Endothelial cell (in vitro differentiated cells): ENCODE measurements around the gene FGGY. TPM values are rescaled to one million over a fixed set of nuclear protein-coding genes. Genes with fewer than 3 reads are reported as not detected.

Source experiments
- DNase-seq: peaks from one replicate; pipeline ENCODE4 v3.0.0; 2021; ENCODE audit warnings: low spot score
- H3K27ac Mint-ChIP-seq: one replicate; pipeline ENCODE4 v1.8.0; 2021; ENCODE audit warnings: mixed read lengths, inconsistent platforms; ENCODE audit not compliant: unreplicated experiment
- H3K27me3 Mint-ChIP-seq: one replicate; pipeline ENCODE4 v1.8.0; 2021; ENCODE audit warnings: mild to moderate bottlenecking, moderate library complexity, mixed read lengths, inconsistent platforms; ENCODE audit not compliant: unreplicated experiment
- H3K36me3 Mint-ChIP-seq: one replicate; pipeline ENCODE4 v1.8.0; 2021; ENCODE audit warnings: mild to moderate bottlenecking, low read depth, mixed read lengths, inconsistent platforms; ENCODE audit not compliant: unreplicated experiment
- H3K4me1 Mint-ChIP-seq: one replicate; pipeline ENCODE4 v1.8.0; 2021; ENCODE audit warnings: mild to moderate bottlenecking, mixed read lengths, inconsistent platforms; ENCODE audit not compliant: unreplicated experiment
- H3K4me3 Mint-ChIP-seq: one replicate; pipeline ENCODE4 v1.8.0; 2021; ENCODE audit warnings: mild to moderate bottlenecking, mixed read lengths, inconsistent platforms; ENCODE audit not compliant: unreplicated experiment
- H3K9me3 Mint-ChIP-seq: one replicate; pipeline ENCODE4 v1.8.0; 2021; ENCODE audit warnings: mixed read lengths, inconsistent platforms; ENCODE audit not compliant: unreplicated experiment
- total RNA-seq: library from RNA; stranded (reverse); fragmentation: NEBNext Ultra II Directional; extraction: Animal tissue kit (Norgen Biotek cat#: 25700); gene quantifications from one replicate; pipeline ENCODE4 v1.2.1, GENCODE V29; 2021; ENCODE audit not compliant: unreplicated experiment
- TF ChIP-seq, protein P1 (sequence below): fragments of 200-600 bp; sonication (generic); IDR thresholded peaks from one replicate; pipeline ENCODE4 v1.5.0; 2021; ENCODE audit warnings: antibody characterized with exemption; ENCODE audit not compliant: unreplicated experiment

FGGY gene
- total RNA-seq, 1 donor from 2014 or later = 41.2 TPM

DNA sequence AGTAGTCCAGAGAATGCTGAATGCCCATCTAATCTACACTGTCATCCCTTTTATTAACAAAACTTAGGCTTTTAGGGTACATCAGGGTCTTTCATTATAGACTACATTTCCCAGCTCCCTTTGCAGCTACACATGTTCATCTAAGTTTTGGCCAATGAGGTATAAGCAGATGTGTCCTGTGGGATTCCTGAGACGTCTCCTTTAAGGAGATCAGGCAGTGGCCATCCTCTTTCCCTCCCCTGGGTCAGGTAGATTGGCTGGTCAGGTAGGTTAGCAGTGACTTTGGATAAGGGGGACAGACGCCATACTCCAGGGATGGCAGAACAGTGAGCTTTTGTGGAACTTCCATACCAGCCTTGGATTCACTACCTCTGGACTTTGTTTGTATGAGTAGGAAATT is 188.3 kb downstream of the FGGY start:
- Mint-ChIP-seq H3K9me3 (no peaks in the 10 kb centered on the region), H3K27me3 (no peaks in the 10 kb centered on the region), H3K36me3 (no peaks in the 10 kb centered on the region), H3K4me3 (no peak overlapping the region), H3K4me1 (peaks cover 5% of the 10 kb centered on the region), H3K27ac (no peak overlapping the region)
- TF ChIP-seq, protein P1, sequence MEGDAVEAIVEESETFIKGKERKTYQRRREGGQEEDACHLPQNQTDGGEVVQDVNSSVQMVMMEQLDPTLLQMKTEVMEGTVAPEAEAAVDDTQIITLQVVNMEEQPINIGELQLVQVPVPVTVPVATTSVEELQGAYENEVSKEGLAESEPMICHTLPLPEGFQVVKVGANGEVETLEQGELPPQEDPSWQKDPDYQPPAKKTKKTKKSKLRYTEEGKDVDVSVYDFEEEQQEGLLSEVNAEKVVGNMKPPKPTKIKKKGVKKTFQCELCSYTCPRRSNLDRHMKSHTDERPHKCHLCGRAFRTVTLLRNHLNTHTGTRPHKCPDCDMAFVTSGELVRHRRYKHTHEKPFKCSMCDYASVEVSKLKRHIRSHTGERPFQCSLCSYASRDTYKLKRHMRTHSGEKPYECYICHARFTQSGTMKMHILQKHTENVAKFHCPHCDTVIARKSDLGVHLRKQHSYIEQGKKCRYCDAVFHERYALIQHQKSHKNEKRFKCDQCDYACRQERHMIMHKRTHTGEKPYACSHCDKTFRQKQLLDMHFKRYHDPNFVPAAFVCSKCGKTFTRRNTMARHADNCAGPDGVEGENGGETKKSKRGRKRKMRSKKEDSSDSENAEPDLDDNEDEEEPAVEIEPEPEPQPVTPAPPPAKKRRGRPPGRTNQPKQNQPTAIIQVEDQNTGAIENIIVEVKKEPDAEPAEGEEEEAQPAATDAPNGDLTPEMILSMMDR = no peak
- DNase-seq = no peak

GRCh38 chr1:59485949-59486348 is 189.1 kb downstream of the FGGY start:
- no peaks in the 10 kb centered on the region for H3K9me3 Mint-ChIP-seq
- H3K27me3 Mint-ChIP-seq = no peaks in the 10 kb centered on the region
- H3K4me3 Mint-ChIP-seq = no peak overlapping the region
- peaks cover 5% of the 10 kb centered on the region for H3K4me1 Mint-ChIP-seq
- TF ChIP-seq, protein P1 = no peak
- no peaks in the 10 kb centered on the region for H3K36me3 Mint-ChIP-seq
- no peak overlapping the region for H3K27ac Mint-ChIP-seq
- no peak for DNase-seq

- no peak overlapping the region for H3K4me3 Mint-ChIP-seq
- TF ChIP-seq, protein P1 = no peak
- no peaks in the 10 kb centered on the region for H3K27me3 Mint-ChIP-seq
- no peaks in the 10 kb centered on the region for H3K36me3 Mint-ChIP-seq
- DNase-seq = no peak
- peaks cover 5% of the 10 kb centered on the region for H3K4me1 Mint-ChIP-seq
- H3K9me3 Mint-ChIP-seq = no peaks in the 10 kb centered on the region
- H3K27ac Mint-ChIP-seq = no peak overlapping the region
These were observed 189.7 kb downstream of the FGGY start for GRCh38 chr1:59486615-59487014.

DNA sequence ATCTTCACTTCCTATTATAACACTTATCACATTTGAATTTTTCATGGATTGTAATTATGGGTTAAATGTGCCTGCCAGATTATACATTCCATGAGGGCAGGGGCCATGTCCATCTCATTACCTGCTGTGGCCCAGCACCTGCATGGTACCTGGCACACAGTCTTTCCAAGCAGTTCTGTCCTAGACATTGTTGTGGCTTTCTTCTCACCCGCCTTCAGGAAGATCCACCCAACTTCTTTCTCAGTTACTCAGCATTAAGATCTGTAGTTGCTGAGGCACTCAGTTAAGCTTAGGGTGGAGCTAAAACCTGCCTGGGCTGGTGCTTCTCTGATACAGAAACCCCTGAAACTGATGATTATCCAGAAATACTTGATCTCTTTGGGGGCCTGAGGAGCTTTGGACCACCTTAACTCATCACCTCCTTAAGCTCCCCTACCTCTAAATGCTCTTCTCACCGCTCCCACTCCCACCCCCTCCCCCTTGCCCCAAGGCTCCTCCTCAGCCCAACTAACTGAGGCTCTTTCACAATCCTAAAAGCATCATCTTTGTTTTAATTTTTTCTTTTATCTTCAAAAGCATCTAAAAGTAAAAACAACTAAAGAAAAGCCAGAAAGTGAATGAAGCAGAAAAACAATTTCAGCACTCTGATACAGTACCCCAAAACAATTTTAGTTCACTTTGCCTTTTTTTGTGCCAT is 190.6 kb downstream of the FGGY start:
- Mint-ChIP-seq H3K9me3 (no peaks in the 10 kb centered on the region), H3K4me3 (no peak overlapping the region), H3K27me3 (no peaks in the 10 kb centered on the region), H3K36me3 (peaks cover 5% of the 10 kb centered on the region), H3K27ac (no peak overlapping the region), H3K4me1 (peaks cover 5% of the 10 kb centered on the region)
- DNase-seq = no peak
- TF ChIP-seq, protein P1 = no peak

GRCh38 chr1:59492500-59492899 is 195.6 kb downstream of the FGGY start:
- Mint-ChIP-seq H3K4me3 (no peak overlapping the region), H3K9me3 (no peaks in the 10 kb centered on the region), H3K36me3 (peaks cover 5% of the 10 kb centered on the region), H3K4me1 (peaks cover 4% of the 10 kb centered on the region), H3K27me3 (peaks cover 2% of the 10 kb centered on the region), H3K27ac (no peak overlapping the region)
- no peak for DNase-seq
- TF ChIP-seq, protein P1 = no peak
